GM18511 (cell line): ENCODE results near the gene TRPM1.

Experiments used
- ATAC-seq: cut with Tn5 transposase; IDR thresholded peaks from one replicate; pipeline ENCODE4 v1.9.1; 2021; ENCODE audit warnings: mild to moderate bottlenecking, moderate library complexity; ENCODE audit not compliant: unreplicated experiment

TRPM1 gene

DNA sequence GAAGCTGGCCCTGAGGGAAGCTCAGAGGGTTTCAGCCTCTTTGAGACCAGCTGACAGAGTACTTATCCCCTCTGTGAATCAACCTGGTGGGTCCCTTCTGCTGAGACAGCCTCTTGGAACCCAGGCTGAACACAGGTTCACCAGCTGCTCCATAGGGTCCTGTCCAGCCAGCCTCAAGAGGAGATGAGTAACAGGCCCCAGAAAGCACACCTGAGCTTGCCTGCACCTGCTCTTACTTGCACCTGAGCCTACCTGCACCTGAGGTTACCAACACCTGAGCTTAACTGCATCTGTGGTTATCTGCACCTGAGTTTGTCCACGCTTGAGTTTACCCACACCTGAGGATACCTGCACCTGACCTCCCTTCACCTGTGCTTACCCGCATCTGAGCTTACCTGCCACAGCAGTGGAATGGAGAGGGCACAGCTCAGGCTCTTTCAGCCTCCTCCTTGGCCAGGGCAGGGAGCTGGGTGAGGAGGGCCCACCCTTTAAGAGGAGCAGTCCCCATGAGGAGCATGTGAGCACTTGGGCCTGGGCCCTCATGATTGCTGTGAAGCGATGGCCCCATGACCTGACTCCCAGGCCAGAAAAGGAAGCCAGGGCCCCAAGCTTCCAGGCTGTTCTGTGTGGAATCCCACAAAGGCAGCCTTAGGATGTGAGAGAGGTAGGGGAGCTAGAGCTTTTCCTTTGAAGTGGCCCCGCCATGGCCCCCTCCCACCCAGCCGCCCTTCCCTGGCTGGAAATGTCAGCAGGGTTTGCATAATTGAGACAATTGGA lies at the start of gene TRPM1:
TSS of gene TRPM1 (minus strand) at position 464 of the 777 bp plus-strand sequence. CDS start 20,370 bp downstream, outside the sequence.
- ATAC-seq: no peak

DNA sequence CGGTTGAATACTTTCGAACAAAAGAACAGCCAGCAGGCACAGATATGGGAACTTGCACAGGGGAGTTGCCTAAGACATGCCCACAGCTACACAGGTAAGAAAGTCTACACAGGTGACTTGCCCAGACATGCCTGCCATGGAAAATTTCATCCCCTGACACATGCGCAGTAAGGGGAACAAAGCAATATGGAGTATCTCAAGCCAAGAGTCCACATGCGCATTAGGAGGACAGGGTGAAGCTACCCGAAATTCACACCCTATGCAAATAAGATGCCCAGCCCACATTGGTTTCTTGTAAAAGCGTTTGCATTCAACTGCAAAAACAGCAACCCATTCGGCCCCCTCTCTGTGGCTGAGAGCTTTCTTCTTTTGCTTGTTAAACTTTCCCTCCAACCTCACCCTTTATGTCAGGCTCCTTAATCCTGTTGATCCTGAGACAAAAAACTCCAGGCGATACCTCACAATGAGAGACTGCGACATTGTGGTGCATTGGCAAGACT lies 49.3 kb upstream of the TRPM1 start:
- no peak for ATAC-seq

DNA sequence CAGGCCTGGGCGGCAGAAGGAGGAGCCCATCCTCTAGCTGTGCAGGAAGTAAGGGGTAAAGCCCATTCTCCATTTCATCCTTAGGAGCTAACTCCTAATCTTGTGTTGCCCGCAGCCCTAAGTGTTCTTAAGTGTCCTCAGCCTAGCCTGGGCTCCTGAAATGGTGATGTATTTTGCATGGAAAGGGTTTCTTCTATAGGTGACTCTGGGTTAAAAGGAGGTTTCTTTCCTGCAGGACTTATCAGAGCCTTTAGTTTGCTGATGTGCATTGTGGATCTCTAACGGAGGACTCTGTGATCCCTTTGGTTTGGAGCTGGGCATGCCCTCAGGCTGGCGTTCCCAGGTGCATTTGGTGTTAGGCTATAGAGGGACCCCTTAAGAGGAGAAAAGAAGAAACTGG lies 48.5 kb upstream of the TRPM1 start:
- no peak for ATAC-seq

DNA sequence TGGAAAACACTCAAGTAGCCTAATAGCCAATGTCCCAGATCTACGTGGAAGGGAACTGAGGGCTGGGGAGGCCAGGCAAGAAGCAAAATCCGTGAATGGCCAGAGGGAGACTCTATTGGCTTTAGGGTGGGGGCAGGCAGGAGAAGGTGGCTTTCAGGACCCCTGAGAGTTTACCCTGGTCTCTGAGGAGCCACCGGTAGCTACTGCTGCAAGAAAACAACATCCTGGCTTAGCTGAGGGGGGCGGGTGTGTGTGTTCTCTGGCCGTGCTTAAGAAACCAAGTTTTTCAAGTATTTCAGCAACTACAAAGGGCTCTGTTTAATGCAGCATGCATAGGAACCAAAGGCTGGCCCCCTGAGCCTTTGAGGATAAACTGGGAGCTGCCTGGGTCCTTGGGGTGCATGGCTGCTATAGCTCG lies 47.6 kb upstream of the TRPM1 start:
- ATAC-seq: no peak

DNA sequence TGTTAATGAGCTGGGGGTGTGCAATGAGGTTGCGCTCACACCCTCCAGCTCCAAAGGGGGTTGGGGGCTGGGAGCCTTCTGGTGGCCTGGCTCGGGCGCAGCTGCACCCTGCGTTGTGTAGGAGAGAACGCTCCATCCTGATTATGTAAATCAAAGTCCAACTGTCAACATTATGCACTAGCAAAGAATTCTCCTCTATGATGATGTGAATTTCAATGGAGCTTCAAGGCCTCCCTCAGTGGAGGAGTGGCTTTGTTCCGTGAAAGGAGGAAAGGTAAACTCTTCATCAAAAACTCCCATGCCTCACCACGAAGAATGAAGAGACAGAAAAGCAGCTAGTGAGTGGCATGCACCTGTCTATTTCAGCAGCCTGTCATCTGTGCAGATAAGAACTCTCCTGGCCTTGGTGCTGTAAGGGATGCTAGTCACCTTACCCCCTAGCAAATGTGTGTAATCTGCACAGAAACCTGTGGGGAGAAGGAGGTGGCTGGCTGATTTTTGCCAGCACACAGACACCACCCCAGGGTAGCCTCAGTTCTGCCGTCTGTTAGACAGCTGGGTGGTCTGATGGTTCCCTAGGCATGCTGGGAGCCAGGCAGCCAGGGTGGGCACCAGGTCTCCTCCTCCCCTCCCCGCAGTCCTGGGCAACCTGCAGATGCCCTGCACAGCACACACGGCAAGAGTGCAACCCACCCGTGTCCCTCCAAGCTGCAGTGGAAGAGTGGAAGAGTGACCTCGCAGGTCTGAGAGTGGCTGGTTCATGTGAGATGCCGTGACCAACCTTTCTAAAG lies 47.0 kb upstream of the TRPM1 start:
- ATAC-seq: no peak

- no peak for ATAC-seq
Observed at GRCh38 chr15:31147944-31148296, 46.4 kb upstream of the TRPM1 start.

DNA sequence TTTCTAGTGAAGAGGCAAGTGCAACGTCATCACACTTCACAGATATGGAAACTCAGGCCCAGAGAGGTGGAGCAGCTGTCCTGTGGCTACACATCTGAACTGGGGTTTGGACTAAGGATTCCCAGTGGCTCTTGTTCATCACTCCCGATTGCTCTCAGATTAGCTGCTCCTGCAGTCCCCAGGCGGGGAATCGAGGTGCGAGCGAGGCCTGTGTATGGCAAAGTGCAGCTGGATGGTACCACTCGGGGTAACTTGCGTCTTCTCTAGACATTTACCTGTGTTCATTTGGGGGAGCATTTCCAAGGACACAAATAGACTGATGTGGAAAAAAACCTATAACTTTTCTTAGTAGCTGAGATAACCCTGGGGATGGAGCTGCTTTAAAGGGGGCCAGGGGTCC lies 45.9 kb upstream of the TRPM1 start:
- no peak for ATAC-seq

DNA sequence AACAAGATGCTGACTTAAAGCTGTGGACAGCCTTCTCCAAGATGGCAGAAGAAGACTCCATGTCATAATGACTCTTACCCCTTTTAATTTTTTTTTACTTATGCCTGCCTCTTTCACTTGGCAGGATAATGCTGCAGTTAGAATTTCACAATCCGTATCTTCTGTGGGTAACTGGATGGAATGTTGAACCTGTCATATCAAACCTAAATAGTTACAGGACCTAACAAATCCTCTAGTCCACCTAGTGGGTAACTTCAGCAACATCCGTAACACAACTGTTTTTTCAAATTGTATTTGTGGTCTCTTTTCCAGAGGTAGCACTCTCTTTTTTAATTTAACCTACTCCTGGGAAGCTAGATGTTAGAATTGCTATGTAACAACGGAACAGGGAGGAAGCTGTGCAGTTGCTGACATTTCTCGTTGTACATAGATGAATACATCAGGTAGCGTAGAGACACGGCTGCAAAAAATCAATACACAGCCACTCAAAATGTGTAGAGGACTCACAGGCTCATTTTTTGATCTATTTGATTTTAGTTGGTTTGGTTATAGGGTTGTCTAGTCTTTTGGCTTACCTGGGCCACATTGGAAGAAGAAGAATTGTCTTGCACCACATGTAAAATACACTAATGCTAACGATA lies 43.9 kb upstream of the TRPM1 start:
- ATAC-seq: no peak

DNA sequence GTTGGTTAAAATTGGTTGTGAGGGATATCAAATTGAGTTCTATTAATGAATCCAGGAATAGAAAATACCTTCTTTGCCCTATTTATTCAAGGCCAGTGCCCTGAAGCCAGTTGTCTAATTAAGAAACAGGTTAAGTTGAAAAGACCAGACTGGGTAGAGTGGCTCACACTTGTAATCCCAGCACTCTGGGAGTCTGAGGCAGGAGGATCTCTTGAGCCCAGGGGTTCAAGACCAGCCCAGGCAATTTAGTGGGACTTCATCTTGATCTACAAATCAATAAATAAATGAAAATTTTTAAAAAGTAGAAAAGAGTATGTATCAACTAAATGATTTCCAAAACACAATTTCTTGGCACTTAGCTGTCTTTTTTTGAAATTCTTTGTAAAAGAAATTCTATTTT lies 40.3 kb upstream of the TRPM1 start:
- no peak for ATAC-seq

DNA sequence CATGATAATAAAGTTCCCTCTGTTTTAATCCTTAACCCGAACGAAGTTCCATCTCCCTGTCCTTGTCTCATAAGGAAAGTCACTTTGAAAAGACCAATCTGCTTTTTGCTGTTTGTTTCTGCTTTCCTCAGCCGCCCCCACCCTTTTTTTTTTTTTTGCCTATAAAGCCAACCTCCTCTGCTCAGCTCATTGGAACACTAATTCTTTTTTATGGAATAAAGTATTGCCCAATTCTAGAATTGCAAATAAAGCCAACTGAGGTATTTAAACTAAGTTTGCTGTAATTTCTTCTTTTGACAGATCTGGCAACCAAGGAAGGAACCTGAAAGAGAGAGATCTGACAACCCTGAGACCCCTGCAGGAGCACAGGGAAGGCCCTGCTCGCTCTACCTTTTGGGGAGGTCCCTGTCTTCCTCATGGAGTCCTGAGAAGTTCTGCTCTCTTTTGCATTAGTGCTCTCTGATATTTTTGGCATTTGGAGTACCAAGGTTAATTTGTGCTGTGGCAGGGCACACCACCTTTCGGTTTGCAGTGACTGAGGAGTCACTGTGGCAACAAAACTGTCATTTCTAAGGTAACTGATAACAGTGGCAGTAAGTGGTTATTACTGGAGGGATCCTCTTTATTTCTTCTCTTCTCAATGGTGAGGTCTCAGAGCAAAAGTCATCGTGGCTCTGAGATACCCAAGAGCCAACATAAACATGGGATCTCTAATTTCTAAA lies 35.2 kb upstream of the TRPM1 start:
- ATAC-seq: no peak

DNA sequence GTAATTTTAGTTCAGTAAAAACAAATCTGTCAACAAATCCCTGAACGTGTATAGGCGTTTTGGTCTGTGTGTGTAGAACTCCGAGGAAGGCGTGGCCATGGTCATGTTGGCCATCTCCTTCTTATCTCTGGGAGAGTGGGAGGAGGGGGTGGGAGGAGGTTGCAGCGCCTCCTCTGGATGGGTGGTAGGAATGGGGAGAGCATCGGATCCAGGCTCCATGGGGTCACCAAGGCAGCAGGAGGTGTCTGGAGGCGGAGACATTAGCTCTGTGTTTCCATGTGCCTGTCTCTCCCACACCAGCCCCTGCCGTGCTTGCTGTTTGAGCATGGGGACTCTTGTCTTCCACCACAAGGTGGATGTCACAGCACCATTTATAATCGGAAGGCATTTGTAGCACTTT lies 34.5 kb upstream of the TRPM1 start:
- ATAC-seq: no peak

GRCh38 chr15:31135523-31135922 lies 34.0 kb upstream of the TRPM1 start:
- no peak for ATAC-seq

DNA sequence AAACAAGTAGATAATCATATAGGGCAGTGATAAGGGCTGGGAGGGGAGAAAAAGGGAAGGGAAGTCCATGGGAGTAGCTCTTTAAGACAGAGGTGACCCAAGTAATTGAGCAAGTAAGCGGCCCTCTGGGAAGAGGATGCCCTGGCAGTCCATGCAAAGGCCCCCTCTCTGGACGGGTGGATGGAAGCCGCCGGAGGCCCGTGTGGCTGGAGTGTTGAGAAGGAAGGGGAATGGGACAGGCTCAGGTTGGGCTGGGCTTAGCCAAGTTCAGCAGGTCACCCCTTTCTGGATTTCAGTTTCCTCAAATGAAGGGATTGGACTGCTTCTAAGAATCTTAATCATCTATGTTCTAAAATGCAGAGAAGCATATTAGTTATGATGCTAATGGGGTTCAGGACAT lies 32.4 kb upstream of the TRPM1 start:
- no peak for ATAC-seq

- ATAC-seq: no peak
Observed at GRCh38 chr15:31131853-31132375, 30.4 kb upstream of the TRPM1 start.

DNA sequence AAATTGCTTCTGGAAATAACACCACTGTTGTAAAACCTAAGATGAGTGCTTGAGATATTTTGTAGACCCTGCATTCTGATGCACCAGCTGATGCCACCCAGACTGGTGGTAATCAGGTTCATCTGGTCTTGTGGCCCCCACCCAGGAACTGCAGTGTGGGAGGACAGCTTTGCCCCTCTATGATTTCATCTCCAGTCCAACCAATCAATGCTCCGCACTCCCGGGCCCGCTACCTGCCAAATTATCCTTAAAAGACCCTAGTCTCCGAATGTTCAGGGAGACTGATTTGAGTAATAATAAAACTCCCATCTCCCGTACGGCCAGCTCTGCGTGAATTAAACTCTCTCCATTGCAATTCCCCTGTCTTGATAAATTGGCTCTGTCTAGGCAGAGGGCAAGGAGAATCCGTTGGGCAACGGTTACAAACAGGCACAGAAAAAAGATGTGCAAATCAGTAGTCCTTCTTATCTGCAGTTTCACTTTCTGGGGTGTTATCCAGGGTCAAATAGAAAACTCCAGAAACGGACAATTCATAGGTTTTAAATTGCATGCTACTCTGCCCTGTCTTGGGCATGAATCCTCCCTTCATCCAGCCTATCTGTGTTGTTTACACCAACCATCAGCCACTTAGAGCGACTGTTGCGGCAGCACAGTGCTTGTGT lies 29.2 kb upstream of the TRPM1 start:
- ATAC-seq: no peak

DNA sequence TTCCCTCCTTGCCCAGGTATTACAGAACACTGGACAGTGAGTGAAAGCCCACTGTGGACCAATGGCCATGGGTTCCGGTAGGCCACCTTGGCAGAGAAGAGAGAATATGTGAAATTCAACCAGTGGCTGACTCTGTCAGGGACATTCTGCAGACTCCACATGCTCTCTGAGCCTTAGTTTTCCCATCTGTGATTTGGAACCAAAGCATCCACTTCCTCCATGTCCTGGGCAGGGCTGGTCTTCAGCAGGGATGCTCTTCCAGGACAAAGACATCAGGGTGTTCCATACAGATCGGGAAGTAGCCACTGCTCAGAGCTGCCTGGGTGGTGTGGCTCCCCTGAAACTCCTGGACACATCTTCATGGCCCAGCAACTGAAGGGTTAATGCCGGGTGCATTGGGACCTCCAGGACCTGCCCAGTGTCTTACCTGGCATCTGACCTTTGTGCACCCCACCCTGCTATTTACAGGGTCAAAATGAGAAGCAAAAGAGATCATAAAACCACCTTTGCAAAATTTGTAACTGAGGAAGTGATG lies 28.3 kb upstream of the TRPM1 start:
- ATAC-seq: no peak

DNA sequence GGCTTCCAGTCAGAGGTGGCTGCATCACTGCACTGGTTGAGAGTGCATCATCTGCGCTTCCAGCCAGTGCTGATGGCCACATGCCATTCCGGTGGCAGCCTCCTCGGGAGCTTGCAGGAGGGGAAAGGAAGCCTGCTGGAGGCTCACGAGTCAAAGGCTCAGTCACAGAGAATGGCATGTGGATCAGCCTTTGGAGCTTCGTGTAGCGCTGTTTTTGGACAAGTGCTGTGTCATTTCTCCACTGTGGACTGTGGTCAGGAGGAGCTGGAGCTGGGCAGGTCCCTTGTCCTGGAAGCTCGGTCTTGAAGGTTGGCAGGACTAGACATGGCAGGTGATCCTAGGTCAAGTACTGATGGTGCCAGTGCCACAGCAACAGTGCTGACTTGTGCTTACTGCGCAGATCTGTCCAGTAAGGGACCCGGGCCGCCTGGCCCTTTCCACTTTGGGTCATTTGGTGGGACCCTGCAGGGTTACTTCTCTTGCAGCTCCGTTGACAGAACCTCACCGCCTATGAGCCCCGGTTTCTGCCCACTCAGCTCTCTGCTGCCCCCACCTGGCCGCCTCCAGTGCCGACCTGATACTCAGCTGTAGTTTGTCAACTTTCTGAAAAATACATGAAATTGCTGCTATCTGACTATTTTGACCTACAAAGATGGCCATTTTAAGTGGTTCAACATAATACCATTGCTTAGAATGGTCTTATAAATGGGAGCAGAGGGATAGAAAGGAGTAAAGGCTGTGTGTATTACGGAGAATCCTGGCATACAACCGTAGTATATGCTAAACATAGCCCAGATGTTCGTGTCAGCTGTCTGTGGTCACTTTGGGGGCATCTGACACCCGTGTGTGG lies 27.6 kb upstream of the TRPM1 start:
- peak; percentile 73 for ATAC-seq

DNA sequence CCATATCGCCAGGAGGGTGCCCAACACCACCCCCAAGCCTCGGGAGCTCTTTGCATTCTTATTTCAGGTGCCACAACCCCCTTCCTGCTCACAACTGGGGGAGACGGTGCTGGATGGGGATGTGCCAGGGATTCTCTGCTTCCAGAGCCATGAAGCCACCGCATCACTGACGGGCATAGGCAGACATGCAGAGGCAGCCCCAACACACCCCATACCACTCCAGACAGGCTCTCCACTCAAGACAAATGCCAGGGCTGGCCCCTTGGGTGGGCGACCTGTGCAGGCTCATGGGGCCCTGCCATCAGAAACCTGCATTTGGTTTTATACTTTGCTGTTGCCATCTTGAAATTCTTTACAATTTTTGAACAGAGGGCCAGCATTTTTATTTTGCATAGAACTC lies 27.0 kb upstream of the TRPM1 start:
- no peak for ATAC-seq

DNA sequence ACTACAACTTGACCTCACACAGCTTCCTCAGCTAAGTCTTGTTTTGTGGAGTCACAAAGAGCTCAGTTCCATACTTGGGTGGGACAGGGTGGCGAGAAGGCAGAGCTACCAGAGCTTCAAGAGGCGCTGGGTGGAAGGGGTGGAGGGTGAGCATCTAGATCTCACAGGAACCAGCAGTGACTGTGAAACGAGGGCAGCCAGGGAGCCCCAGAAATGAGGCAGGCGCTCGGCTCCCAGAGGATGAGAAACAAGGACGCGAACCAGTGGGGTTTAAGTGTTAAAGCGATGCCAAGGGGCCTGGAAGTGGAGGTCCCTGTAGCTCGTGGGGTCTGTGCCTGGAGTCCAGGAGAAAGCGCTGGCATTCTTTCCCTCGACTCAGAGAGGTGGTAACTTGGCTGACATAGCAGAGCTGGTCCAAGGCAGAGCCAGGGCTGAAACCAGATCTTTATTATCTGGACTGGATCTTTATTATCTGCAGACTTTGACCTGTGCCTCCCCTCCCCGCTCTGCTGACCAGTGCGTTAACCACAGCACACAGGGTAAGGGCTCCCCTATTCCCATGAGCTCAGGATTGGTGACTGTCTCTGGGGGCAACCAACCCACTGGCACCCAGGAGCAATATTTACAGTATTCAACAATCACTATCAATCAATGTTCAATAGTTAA lies 26.2 kb upstream of the TRPM1 start:
- ATAC-seq: no peak
